ENCODE results near the gene HTR7. TPM values are rescaled to one million over a fixed set of nuclear protein-coding genes. Genes with fewer than 3 reads are reported as not detected.
"Not testable (repeated sequence)": the region's sequence is repeated elsewhere in the genome, so short reads cannot be mapped to it uniquely, and the experiment has no call there.

The HTR7 gene
- total RNA-seq, 1 experiment from 2014 or later: 0.33 TPM

DNA sequence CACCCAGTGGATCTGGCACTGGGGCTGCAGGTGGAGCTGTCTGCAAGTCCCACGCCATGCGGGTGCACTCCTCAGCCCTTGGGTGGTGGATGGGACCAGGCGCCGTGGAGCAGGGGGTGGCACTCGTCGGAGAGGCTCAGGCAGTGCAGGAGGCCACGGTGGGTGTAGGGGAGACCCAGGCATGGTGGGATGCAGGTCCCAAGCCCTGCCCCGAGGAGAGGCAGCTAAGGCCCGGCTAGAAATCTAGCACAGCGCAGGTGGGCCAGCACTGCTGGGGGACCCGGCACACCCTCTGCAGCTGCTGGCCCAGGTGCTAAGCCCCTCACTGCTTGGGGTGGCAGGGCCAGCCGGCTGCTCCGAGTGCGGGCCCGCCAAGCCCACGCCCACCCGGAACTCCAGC is 25.7 kb downstream of the HTR7 start:
- H3K4me1 ChIP-seq (ENCODE audit: control insufficient read depth, insufficient read depth, low read length): no peaks in the 10 kb centered on the region
- no peaks in the 10 kb centered on the region for H3K9me3 ChIP-seq (ENCODE audit: control insufficient read depth, insufficient read depth, low read depth, low read length)
- POLR2A ChIA-PET: no interaction called here
- TF ChIP-seq SIN3A (IDR thresholded peaks at IDR 0.05; ENCODE audit: borderline replicate concordance, insufficient read depth, low read depth, low read length): no peak
- BruUV-seq (replicated peaks): no TSS peak
- no peak overlapping the region for H3K4me3 ChIP-seq (ENCODE audit: low read depth in 2 of 2, low read length in 2 of 2)
- H3K27me3 ChIP-seq (ENCODE audit: control insufficient read depth, insufficient read depth, low read length): no peaks in the 10 kb centered on the region
- in situ Hi-C loops (cut with HindIII; ENCODE audit: low pct_unique_long_range_greater_than_20kb, low sequenced_read_pairs): no loop called here
- no peak for ATAC-seq
- no peak for DNase-seq (ENCODE audit: low read depth, low spot score)
- H3K36me3 ChIP-seq (ENCODE audit: control insufficient read depth, insufficient read depth, low read length): no peaks in the 10 kb centered on the region
- CTCF ChIA-PET: no interaction called here
- intact Hi-C loops (cut with micrococcal nuclease; ENCODE audit: unreplicated experiment): no loop called here
- no peak overlapping the region for H3K27ac ChIP-seq (ENCODE audit: low read length)

DNA sequence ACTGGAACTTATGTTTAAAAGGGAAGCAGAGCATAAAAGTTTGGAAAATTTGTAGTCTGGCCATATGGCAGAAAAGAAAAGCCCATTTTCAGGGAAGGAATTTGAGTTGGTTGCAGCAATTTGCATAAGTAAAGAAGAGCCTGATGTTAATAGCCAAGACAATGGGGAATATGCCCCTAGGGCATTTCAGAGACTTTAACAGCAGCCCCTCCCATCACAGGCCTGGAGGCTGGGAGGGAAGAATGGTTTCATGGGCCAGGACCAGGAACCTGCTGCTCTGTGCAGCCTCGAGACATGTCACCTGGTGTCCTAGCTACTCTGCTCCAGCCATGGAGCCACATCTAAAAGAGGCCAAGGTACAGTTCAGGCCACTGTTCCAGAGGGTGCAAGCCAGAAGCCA is 35.3 kb downstream of the HTR7 start:
- ChIA-PET POLR2A (no interaction called here), CTCF (no interaction called here)
- Histone ChIP-seq H3K4me3 (ENCODE audit: low read depth in 2 of 2, low read length in 2 of 2) (no peak overlapping the region), H3K27me3 (ENCODE audit: control insufficient read depth, insufficient read depth, low read length) (no peaks in the 10 kb centered on the region), H3K36me3 (ENCODE audit: control insufficient read depth, insufficient read depth, low read length) (no peaks in the 10 kb centered on the region), H3K9me3 (ENCODE audit: control insufficient read depth, insufficient read depth, low read depth, low read length) (no peaks in the 10 kb centered on the region), H3K4me1 (ENCODE audit: control insufficient read depth, insufficient read depth, low read length) (no peaks in the 10 kb centered on the region), H3K27ac (ENCODE audit: low read length) (no peak overlapping the region)
- in situ Hi-C loops (cut with HindIII; ENCODE audit: low pct_unique_long_range_greater_than_20kb, low sequenced_read_pairs): no loop called here
- ATAC-seq (no peak), DNase-seq (ENCODE audit: low read depth, low spot score) (no peak)
- no peak for TF ChIP-seq TCF7L2 (IDR thresholded peaks at IDR 0.05; ENCODE audit: low read depth, low read length)
- no peak for TF ChIP-seq SIN3A (IDR thresholded peaks at IDR 0.05; ENCODE audit: borderline replicate concordance, insufficient read depth, low read depth, low read length)
- TF ChIP-seq, protein P1, sequence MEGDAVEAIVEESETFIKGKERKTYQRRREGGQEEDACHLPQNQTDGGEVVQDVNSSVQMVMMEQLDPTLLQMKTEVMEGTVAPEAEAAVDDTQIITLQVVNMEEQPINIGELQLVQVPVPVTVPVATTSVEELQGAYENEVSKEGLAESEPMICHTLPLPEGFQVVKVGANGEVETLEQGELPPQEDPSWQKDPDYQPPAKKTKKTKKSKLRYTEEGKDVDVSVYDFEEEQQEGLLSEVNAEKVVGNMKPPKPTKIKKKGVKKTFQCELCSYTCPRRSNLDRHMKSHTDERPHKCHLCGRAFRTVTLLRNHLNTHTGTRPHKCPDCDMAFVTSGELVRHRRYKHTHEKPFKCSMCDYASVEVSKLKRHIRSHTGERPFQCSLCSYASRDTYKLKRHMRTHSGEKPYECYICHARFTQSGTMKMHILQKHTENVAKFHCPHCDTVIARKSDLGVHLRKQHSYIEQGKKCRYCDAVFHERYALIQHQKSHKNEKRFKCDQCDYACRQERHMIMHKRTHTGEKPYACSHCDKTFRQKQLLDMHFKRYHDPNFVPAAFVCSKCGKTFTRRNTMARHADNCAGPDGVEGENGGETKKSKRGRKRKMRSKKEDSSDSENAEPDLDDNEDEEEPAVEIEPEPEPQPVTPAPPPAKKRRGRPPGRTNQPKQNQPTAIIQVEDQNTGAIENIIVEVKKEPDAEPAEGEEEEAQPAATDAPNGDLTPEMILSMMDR (IDR thresholded peaks at IDR 0.05): no peak
- TF ChIP-seq, protein P2, sequence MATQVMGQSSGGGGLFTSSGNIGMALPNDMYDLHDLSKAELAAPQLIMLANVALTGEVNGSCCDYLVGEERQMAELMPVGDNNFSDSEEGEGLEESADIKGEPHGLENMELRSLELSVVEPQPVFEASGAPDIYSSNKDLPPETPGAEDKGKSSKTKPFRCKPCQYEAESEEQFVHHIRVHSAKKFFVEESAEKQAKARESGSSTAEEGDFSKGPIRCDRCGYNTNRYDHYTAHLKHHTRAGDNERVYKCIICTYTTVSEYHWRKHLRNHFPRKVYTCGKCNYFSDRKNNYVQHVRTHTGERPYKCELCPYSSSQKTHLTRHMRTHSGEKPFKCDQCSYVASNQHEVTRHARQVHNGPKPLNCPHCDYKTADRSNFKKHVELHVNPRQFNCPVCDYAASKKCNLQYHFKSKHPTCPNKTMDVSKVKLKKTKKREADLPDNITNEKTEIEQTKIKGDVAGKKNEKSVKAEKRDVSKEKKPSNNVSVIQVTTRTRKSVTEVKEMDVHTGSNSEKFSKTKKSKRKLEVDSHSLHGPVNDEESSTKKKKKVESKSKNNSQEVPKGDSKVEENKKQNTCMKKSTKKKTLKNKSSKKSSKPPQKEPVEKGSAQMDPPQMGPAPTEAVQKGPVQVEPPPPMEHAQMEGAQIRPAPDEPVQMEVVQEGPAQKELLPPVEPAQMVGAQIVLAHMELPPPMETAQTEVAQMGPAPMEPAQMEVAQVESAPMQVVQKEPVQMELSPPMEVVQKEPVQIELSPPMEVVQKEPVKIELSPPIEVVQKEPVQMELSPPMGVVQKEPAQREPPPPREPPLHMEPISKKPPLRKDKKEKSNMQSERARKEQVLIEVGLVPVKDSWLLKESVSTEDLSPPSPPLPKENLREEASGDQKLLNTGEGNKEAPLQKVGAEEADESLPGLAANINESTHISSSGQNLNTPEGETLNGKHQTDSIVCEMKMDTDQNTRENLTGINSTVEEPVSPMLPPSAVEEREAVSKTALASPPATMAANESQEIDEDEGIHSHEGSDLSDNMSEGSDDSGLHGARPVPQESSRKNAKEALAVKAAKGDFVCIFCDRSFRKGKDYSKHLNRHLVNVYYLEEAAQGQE (IDR thresholded peaks at IDR 0.05; ENCODE audit: insufficient read depth in 1 of 2, low read depth in 2 of 2, low read length in 1 of 2): no peak
- no peak for TF ChIP-seq POLR2AphosphoS5 (IDR thresholded peaks at IDR 0.05; ENCODE audit: low read depth, low read length)
- BruUV-seq (replicated peaks): no TSS peak
- intact Hi-C loops (cut with micrococcal nuclease; ENCODE audit: unreplicated experiment): no loop called here

DNA sequence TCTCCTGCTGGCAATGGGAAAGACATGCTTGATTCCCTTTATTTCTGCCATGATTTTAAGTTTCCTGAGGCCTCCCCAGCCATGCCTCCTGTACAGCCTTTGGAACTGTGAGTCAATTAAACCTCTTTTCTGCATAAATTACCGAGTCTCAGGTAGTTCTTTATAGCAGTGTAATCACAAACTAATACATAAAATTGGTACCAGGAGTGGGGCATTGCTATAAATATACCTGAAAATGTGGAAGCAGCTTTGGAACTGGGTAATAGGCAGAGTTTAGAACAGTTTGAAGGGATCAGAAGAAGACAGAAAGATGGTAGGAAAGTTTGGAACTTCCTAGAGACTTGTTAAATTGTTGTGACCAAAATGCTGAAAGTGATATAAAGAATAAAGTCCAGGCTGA is 36.0 kb downstream of the HTR7 start:
- ATAC-seq; H3K4me1 ChIP-seq (ENCODE audit: control insufficient read depth, insufficient read depth, low read length); H3K36me3 ChIP-seq (ENCODE audit: control insufficient read depth, insufficient read depth, low read length); intact Hi-C loops (cut with micrococcal nuclease; ENCODE audit: unreplicated experiment); H3K27me3 ChIP-seq (ENCODE audit: control insufficient read depth, insufficient read depth, low read length); H3K9me3 ChIP-seq (ENCODE audit: control insufficient read depth, insufficient read depth, low read depth, low read length); BruUV-seq (replicated peaks); H3K27ac ChIP-seq (ENCODE audit: low read length); DNase-seq (ENCODE audit: low read depth, low spot score); in situ Hi-C loops (cut with HindIII; ENCODE audit: low pct_unique_long_range_greater_than_20kb, low sequenced_read_pairs); CTCF ChIA-PET; POLR2A ChIA-PET; H3K4me3 ChIP-seq (ENCODE audit: low read depth in 2 of 2, low read length in 2 of 2): not testable (repeated sequence)
